Loucy (cell line): ENCODE results near the gene ABHD15.

ENCODE experiments used
- H2AFZ ChIP-seq: fragments of 200-600 bp; sonication (generic); 2 replicates; pipeline ENCODE4 v1.6.0; 2016; ENCODE audit warnings: antibody characterized with exemption, mild to moderate bottlenecking, low read length, moderate library complexity
- H3F3A ChIP-seq: fragments of 200-600 bp; 2 replicates; pipeline ENCODE4 v1.6.0; 2016; ENCODE audit warnings: antibody characterized with exemption, low read depth, mild to moderate bottlenecking
- H3K27me3 ChIP-seq: fragments of 200-600 bp; sonication (generic); 2 replicates; pipeline ENCODE4 v1.6.1; 2014; ENCODE audit warnings: low read length, mild to moderate bottlenecking; ENCODE audit not compliant: insufficient read depth, poor library complexity, severe bottlenecking
- H3K36me3 ChIP-seq: fragments of 200-600 bp; sonication (generic); 2 replicates; pipeline ENCODE4 v1.6.1; 2016; ENCODE audit warnings: low read length; ENCODE audit not compliant: insufficient read depth
- H3K4me1 ChIP-seq: fragments of 200-600 bp; sonication (generic); 2 replicates; pipeline ENCODE4 v1.5.1; 2014; ENCODE audit warnings: low read length, mild to moderate bottlenecking; ENCODE audit not compliant: insufficient read depth, poor library complexity, severe bottlenecking
- H3K4me2 ChIP-seq: fragments of 200-600 bp; sonication (generic); 2 replicates; pipeline ENCODE4 v1.6.0; 2014; ENCODE audit warnings: antibody characterized with exemption, low read length, low read depth, mild to moderate bottlenecking; ENCODE audit not compliant: poor library complexity, severe bottlenecking
- H3K4me3 ChIP-seq: fragments of 200-600 bp; sonication (generic); 2 replicates; pipeline ENCODE4 v1.5.1; 2014; ENCODE audit warnings: low read length, mild to moderate bottlenecking, mixed read lengths; ENCODE audit not compliant: poor library complexity, severe bottlenecking
- H3K79me2 ChIP-seq: fragments of 200-600 bp; sonication (generic); 2 replicates; pipeline ENCODE4 v1.6.1; 2014; ENCODE audit warnings: low read length; ENCODE audit not compliant: insufficient read depth
- H3K9ac ChIP-seq: fragments of 200-600 bp; sonication (generic); 2 replicates; pipeline ENCODE4 v1.6.0; 2014; ENCODE audit warnings: mild to moderate bottlenecking, low read depth, low read length, moderate library complexity; ENCODE audit not compliant: poor library complexity, severe bottlenecking
- H3K9me2 ChIP-seq: fragments of 200-600 bp; sonication (generic); replicated peaks from 2 replicates; pipeline ENCODE4 v1.6.1; 2016; ENCODE audit warnings: low read depth, low read length, mixed read lengths
- H3K9me3 ChIP-seq: fragments of 200-600 bp; sonication (generic); 2 replicates; pipeline ENCODE4 v1.6.1; 2014; ENCODE audit warnings: mild to moderate bottlenecking, antibody characterized with exemption, low read length, low read depth; ENCODE audit not compliant: insufficient read depth
- H4K20me1 ChIP-seq: fragments of 200-600 bp; sonication (generic); 2 replicates; pipeline ENCODE4 v1.6.0; 2014; ENCODE audit warnings: antibody characterized with exemption, low read length, mild to moderate bottlenecking; ENCODE audit not compliant: insufficient read depth, poor library complexity, severe bottlenecking
- EZH2phosphoT487 ChIP-seq: fragments of 200-600 bp; IDR thresholded peaks from 2 replicates; pipeline ENCODE4 v1.6.1; 2018; ENCODE audit warnings: antibody characterized with exemption, mild to moderate bottlenecking, moderate library complexity, borderline replicate concordance
- TF ChIP-seq, protein P1 (sequence below): fragments of 200-600 bp; sonication (generic); conservative IDR thresholded peaks from 2 replicates; pipeline ENCODE4 v1.5.1; 2014; ENCODE audit warnings: mild to moderate bottlenecking, antibody characterized with exemption, low read length

ABHD15 gene

DNA sequence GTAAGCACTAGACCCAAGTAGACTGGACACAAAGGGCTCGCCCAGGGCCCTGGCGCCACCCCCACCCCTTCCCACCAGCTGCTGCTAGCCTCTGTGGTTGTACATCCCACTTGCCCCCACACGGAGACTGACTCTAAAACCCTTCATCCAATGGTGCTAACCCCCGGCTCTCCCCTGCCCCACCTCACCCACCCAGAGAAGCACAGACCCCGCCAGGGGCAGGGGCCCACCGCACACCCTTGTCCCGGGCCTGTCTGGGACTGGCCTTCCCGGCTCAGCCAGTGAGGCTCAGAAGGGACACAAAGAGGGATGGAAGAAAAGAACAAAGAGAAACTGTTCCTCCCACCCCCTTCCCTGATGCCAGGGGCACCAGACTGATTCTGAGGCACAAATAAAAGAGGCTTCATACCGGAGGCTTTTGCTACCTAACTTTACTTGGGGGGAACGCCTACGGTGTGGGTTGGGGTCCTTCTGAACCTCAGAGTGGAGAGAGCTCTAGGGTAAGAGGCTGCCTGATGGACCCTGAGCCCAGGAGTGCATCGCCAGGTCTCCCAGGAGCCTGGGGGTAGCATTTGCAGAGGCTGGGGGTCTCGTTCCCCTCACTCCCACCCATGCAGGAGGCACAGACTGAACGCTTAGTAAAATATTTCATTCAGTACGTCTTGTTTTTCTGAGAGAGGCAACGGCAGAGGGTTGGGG, 47.7 kb upstream of the ABHD15 start:
- no peak overlapping the region for H2AFZ ChIP-seq
- H3K36me3 ChIP-seq, result no peaks in the 10 kb centered on the region
- TF ChIP-seq, protein P1, sequence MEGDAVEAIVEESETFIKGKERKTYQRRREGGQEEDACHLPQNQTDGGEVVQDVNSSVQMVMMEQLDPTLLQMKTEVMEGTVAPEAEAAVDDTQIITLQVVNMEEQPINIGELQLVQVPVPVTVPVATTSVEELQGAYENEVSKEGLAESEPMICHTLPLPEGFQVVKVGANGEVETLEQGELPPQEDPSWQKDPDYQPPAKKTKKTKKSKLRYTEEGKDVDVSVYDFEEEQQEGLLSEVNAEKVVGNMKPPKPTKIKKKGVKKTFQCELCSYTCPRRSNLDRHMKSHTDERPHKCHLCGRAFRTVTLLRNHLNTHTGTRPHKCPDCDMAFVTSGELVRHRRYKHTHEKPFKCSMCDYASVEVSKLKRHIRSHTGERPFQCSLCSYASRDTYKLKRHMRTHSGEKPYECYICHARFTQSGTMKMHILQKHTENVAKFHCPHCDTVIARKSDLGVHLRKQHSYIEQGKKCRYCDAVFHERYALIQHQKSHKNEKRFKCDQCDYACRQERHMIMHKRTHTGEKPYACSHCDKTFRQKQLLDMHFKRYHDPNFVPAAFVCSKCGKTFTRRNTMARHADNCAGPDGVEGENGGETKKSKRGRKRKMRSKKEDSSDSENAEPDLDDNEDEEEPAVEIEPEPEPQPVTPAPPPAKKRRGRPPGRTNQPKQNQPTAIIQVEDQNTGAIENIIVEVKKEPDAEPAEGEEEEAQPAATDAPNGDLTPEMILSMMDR, result no peak
- no peak for TF ChIP-seq EZH2phosphoT487
- no peaks in the 10 kb centered on the region for H3K79me2 ChIP-seq
- no peak overlapping the region for H3K9ac ChIP-seq
- no peak overlapping the region for H3K4me2 ChIP-seq
- H3K27me3 ChIP-seq, result no peaks in the 10 kb centered on the region
- no peak overlapping the region for H3K4me3 ChIP-seq
- no peaks in the 10 kb centered on the region for H4K20me1 ChIP-seq
- H3F3A ChIP-seq, result no peaks in the 10 kb centered on the region
- H3K9me2 ChIP-seq, result no peaks in the 10 kb centered on the region
- H3K4me1 ChIP-seq, result peaks cover 7% of the 10 kb centered on the region
- H3K9me3 ChIP-seq, result no peaks in the 10 kb centered on the region

DNA sequence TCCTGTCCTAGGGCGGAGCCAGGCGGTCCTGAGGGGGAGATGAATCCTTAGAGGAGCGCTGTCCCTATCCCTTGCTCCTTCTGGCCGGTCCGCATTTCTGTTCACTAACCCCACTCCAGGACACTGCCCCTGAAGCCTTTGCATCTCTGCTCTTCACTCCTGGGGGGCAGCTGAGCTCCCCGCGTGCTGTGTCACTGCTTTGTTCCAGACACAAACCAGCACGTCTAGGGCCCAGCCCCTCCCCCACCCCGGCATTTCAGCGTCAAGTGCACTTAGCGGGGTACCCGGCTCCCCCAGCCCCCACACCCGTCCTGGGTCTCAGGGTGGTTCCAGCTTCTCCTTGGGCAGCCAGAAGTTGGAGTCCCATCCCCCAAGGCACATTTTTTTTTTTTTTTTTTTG, 47.0 kb upstream of the ABHD15 start:
- Histone ChIP-seq H3K9me2 (no peaks in the 10 kb centered on the region), H3K4me1 (peaks cover 7% of the 10 kb centered on the region), H4K20me1 (no peaks in the 10 kb centered on the region), H3K4me2 (no peak overlapping the region), H3K4me3 (no peak overlapping the region), H3K36me3 (no peaks in the 10 kb centered on the region), H3K9me3 (no peaks in the 10 kb centered on the region), H3F3A (no peaks in the 10 kb centered on the region), H3K9ac (no peak overlapping the region), H2AFZ (no peak overlapping the region), H3K27me3 (no peaks in the 10 kb centered on the region), H3K79me2 (no peaks in the 10 kb centered on the region)
- no peak for TF ChIP-seq EZH2phosphoT487
- TF ChIP-seq, protein P1, result no peak

GRCh38 chr17:29613352-29613837, 46.6 kb upstream of the ABHD15 start:
- no peak overlapping the region for H2AFZ ChIP-seq

More at GRCh38 chr17:29613352-29613837, 46.6 kb upstream of the ABHD15 start:
- Histone ChIP-seq H3K9me3 (no peaks in the 10 kb centered on the region), H3K4me2 (no peak overlapping the region), H3K4me1 (peaks cover 7% of the 10 kb centered on the region), H3K9ac (no peak overlapping the region), H4K20me1 (no peaks in the 10 kb centered on the region), H3K36me3 (no peaks in the 10 kb centered on the region), H3K27me3 (no peaks in the 10 kb centered on the region), H3K4me3 (no peak overlapping the region), H3K9me2 (no peaks in the 10 kb centered on the region), H3K79me2 (no peaks in the 10 kb centered on the region), H3F3A (no peaks in the 10 kb centered on the region)
- no peak for TF ChIP-seq EZH2phosphoT487
- TF ChIP-seq, protein P1, result no peak
